Astrocyte (in vitro differentiated cells and primary cell): ENCODE data around the gene FRMD3.

Source experiments
- CTCF ChIP-seq: IDR thresholded peaks from 2 replicates; pipeline ENCODE4 v1.5.1; 2011; ENCODE audit warnings: low read depth, mild to moderate bottlenecking, inconsistent platforms, low read length, moderate library complexity; ENCODE audit not compliant: insufficient read depth
- EZH2 ChIP-seq: IDR thresholded peaks from 2 replicates; pipeline ENCODE4 v1.6.1; 2012; ENCODE audit warnings: mild to moderate bottlenecking, low read length, inconsistent platforms; ENCODE audit not compliant: insufficient read depth

GRCh38 chr9:83315649-83316048, 222.6 kb downstream of the FRMD3 start:
- no peak for TF ChIP-seq CTCF
- no peak for TF ChIP-seq EZH2
